WTC11 (cell line): ENCODE results near the gene TRIM41. TPM values are rescaled to one million over a fixed set of nuclear protein-coding genes. Genes with fewer than 3 reads are reported as not detected.
"Not testable (repeated sequence)": the region's sequence is repeated elsewhere in the genome, so short reads cannot be mapped to it uniquely, and the experiment has no call there.

Source experiments
- ATAC-seq: fragments of 200-7000 bp; cut with Tn5 transposase; 2 replicates; pipeline ENCODE4 v1.10.0; 2021; ENCODE audit warnings: mild to moderate bottlenecking, moderate library complexity
- CTCF ChIA-PET: fragments of 300-600 bp; sonication (Branson Sonifier 250); formaldehyde crosslinking; loops from one replicate; lab custom pipeline; 2021; ENCODE audit warnings: antibody characterized with exemption; lab: Charles Lee
- POLR2A ChIA-PET: fragments of 350-600 bp; sonication (Branson Sonifier 250); formaldehyde crosslinking; loops from one replicate; lab custom pipeline; 2021; ENCODE audit warnings: antibody characterized with exemption; lab: Charles Lee
- DNase-seq: peaks from one replicate; pipeline ENCODE4 v3.0.0; 2021; ENCODE audit warnings: low spot score
- H3K27ac Mint-ChIP-seq: 2 replicates; pipeline ENCODE4 v1.8.0; 2021; ENCODE audit warnings: mixed read lengths
- H3K27me3 Mint-ChIP-seq: 2 replicates; pipeline ENCODE4 v1.8.0; 2021; ENCODE audit warnings: low read depth, mild to moderate bottlenecking, moderate library complexity, mixed read lengths
- H3K36me3 Mint-ChIP-seq: 2 replicates; pipeline ENCODE4 v1.8.0; 2021; ENCODE audit warnings: mixed read lengths
- H3K4me1 Mint-ChIP-seq: 2 replicates; pipeline ENCODE4 v1.8.0; 2022; ENCODE audit warnings: mixed read lengths
- H3K4me3 Mint-ChIP-seq: 2 replicates; pipeline ENCODE4 v1.8.0; 2021; ENCODE audit warnings: mild to moderate bottlenecking, moderate library complexity, mixed read lengths
- H3K9me3 Mint-ChIP-seq: 2 replicates; pipeline ENCODE4 v1.8.0; 2021; ENCODE audit warnings: mixed read lengths
- CBFB ChIP-seq: sonication (generic); formaldehyde crosslinking; IDR thresholded peaks from 2 replicates; pipeline ENCODE4 v1.8.1; 2022; ENCODE audit warnings: mild to moderate bottlenecking, low read depth, missing genetic modification reagents
- CTCF ChIP-seq: fragments of 200-600 bp; IDR thresholded peaks from 2 replicates; pipeline ENCODE4 v1.8.0; 2022; ENCODE audit warnings: antibody characterized with exemption
- FOXJ3 ChIP-seq: sonication (generic); formaldehyde crosslinking; IDR thresholded peaks from 2 replicates; pipeline ENCODE4 v1.9.0; 2021; ENCODE audit warnings: missing genetic modification reagents, mild to moderate bottlenecking, borderline replicate concordance
- HMGXB4 ChIP-seq: sonication (generic); formaldehyde crosslinking; IDR thresholded peaks from 2 replicates; pipeline ENCODE4 v1.8.1; 2023; ENCODE audit warnings: mild to moderate bottlenecking, moderate library complexity, missing genetic modification reagents
- IRF2 ChIP-seq: sonication (generic); formaldehyde crosslinking; IDR thresholded peaks from 2 replicates; pipeline ENCODE4 v1.8.0; 2022; ENCODE audit warnings: low read depth, missing genetic modification reagents, borderline replicate concordance
- JAZF1 ChIP-seq: fragments of 250-450 bp; sonication (Bioruptor Pico); IDR thresholded peaks from 2 replicates; pipeline ENCODE4 v1.9.0; 2021; ENCODE audit warnings: moderate library complexity, mild to moderate bottlenecking, inconsistent platforms
- KAT7 ChIP-seq: sonication (generic); formaldehyde crosslinking; IDR thresholded peaks from 2 replicates; pipeline ENCODE4 v1.8.1; 2023; ENCODE audit warnings: missing genetic modification reagents, mild to moderate bottlenecking, borderline replicate concordance
- OVOL2 ChIP-seq: fragments of 250-450 bp; sonication (Bioruptor Pico); IDR thresholded peaks from 2 replicates; pipeline ENCODE4 v1.9.0; 2021; ENCODE audit warnings: mild to moderate bottlenecking, borderline replicate concordance
- TEAD1 ChIP-seq: sonication (generic); formaldehyde crosslinking; IDR thresholded peaks from 2 replicates; pipeline ENCODE4 v1.8.0; 2022; ENCODE audit warnings: mild to moderate bottlenecking, missing genetic modification reagents
- TP53 ChIP-seq: sonication (generic); formaldehyde crosslinking; IDR thresholded peaks from 2 replicates; pipeline ENCODE4 v1.8.1; 2023; ENCODE audit warnings: mild to moderate bottlenecking, missing genetic modification reagents
- ZNF121 ChIP-seq: sonication (generic); formaldehyde crosslinking; IDR thresholded peaks from 2 replicates; pipeline ENCODE4 v1.8.0; 2023; ENCODE audit warnings: missing genetic modification reagents
- ZNF396 ChIP-seq: fragments of 250-450 bp; sonication (Bioruptor Pico); IDR thresholded peaks from 2 replicates; pipeline ENCODE4 v1.8.0; 2021; ENCODE audit warnings: mild to moderate bottlenecking, moderate library complexity, borderline replicate concordance
- ZNF423 ChIP-seq: fragments of 250-450 bp; sonication (Bioruptor Pico); IDR thresholded peaks from 2 replicates; pipeline ENCODE4 v2.1.2; 2022; ENCODE audit warnings: mild to moderate bottlenecking, moderate library complexity
- total RNA-seq: library from RNA; stranded (reverse); gene quantifications from 3 replicates; pipeline ENCODE4 v1.2.3, GENCODE V29; 2021
- TF ChIP-seq, protein P1 (sequence below): fragments of 250-450 bp; sonication (Bioruptor Pico); conservative IDR thresholded peaks from 2 replicates; pipeline ENCODE4 v1.9.0; 2021; ENCODE audit warnings: mild to moderate bottlenecking
- TF ChIP-seq, protein P2 (sequence below): sonication (generic); formaldehyde crosslinking; conservative IDR thresholded peaks from 2 replicates; pipeline ENCODE4 v1.8.1; 2022; ENCODE audit warnings: mild to moderate bottlenecking, missing genetic modification reagents

The TRIM41 gene
- total RNA-seq, 1 experiment from 2014 or later: 33.5 TPM

DNA sequence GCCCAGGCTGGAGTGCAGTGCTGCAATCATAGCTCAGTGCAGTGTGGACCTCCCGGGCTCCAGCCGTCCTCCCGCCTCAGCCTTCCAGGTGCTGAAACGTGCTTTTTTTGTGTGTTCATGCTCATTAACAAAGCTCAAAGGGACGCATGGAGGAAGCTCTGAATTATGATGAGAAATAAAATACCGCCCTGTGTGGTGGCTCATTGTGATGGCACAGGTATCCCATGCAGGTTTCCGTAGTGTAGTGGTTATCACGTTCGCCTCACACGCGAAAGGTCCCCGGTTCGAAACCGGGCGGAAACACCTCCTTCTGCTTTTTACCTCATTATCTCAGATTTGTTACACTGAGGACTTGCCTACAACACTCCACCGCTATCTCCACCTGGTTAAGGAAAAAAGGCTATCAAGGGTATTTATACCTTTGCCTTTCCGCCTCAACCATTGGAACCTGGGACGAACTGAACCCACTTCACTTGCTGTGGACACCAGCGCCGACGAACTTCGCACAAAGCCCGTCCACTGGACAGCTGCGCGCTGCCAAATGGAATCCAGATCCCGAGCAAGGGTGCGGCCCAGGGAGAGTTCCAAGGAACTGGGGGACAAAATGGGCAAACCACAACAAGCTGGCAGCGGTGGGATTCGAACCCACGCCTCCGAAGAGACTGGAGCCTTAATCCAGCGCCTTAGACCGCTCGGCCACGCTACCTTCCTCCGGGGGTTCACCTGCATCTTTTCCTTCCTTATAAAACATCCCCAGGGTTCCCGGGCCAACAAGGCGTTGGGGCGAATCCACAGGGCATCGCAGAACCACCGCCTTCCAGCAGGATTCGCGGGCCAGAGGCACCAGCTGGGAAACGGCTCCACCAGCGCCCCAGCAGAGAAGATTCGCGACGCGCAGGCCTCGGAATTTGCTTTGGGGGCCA, 49.4 kb upstream of the TRIM41 start (continued):
- TF ChIP-seq TEAD1 (CRISPR knock-in tag): peak; percentile 46; the same call in 1 of the 2 replicates

DNA sequence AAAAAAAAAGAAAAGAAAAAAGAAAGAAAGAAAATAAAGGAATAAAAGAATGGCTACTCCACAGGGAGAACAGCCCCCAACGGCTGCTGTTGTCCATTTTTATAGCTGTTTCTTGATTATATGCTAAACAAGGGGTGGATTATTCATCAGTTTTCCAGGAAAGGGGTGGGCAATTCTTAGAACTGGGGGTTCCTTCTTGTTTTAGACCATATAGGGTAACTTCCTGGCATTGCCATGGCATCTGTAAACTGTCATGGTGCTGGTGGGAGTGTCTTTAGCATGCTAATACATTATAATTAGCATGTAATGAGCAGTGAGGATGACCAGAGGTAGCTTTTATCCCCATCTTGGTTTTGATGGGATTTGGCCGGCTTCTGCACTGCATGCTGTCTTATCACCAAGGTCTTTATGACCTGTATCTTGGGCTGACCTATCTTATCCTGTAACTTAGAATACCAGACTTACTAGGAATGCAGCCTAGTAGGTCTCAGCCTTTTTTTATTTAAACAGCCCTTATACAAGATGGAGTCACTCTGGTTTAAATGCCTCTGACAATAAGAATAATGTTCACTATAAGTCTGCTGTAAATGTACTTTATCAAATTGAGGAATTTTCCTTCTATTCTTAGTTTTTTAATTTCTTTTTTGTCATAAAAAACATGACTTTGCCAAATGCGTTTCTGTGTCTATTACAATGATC, 46.7 kb upstream of the TRIM41 start:
- no peaks in the 10 kb centered on the region for H3K36me3 Mint-ChIP-seq
- DNase-seq (no peak), ATAC-seq (no peak)
- no peak overlapping the region for H3K27ac Mint-ChIP-seq
- ChIA-PET CTCF (no interaction called here), POLR2A (interaction anchor here (0.6 kb wide), 1 partner anchor 11 kb away, joined by 3 read pairs; no protein-coding TSS in a partner anchor)
- TF ChIP-seq, protein P1, sequence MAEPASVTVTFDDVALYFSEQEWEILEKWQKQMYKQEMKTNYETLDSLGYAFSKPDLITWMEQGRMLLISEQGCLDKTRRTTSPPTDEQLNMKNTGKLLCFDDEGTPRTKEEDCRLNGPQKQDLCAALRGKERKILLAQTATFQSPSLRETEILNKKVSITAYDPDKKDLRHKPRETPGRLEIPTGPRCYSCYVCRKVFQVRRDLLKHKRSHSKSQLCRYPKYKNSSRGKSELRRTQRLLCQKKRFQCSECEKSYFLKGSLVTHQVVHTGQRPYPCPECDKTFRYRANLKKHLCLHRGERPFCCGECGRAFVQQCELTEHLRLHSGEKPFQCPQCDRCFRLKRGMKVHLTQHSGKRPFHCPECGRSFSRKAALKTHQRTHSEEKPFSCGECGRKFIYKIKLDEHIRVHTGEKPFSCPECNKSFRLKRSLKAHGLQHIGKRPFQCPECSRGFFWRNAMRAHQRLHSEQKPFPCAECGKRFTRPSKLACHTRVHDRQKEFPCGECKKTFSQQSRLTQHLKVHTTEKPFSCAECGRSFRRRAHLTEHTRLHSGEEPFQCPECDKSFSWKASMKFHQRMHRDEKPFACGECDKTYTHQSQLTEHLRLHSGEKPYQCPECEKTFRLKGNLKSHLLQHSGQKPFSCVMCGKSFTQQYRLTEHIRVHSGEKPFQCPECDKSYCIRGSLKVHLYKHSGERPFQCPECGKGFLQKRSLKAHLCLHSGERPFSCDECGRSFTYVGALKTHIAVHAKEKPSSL (CRISPR knock-in tag): no peak
- TF ChIP-seq KAT7 (CRISPR knock-in tag): no peak
- no peak for TF ChIP-seq FOXJ3 (CRISPR knock-in tag)
- no peak for TF ChIP-seq TP53 (CRISPR knock-in tag)
- no peak for TF ChIP-seq OVOL2 (CRISPR knock-in tag)
- TF ChIP-seq, protein P2, sequence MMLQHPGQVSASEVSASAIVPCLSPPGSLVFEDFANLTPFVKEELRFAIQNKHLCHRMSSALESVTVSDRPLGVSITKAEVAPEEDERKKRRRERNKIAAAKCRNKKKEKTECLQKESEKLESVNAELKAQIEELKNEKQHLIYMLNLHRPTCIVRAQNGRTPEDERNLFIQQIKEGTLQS (CRISPR knock-in tag): no peak
- no peak for TF ChIP-seq ZNF396
- peaks cover 3% of the 10 kb centered on the region; the same call in 1 of the 2 replicates for H3K9me3 Mint-ChIP-seq
- peaks cover 6% of the 10 kb centered on the region for H3K4me1 Mint-ChIP-seq
- no peak overlapping the region for H3K4me3 Mint-ChIP-seq
- H3K27me3 Mint-ChIP-seq: peaks cover 42% of the 10 kb centered on the region

GRCh38 chr5:181177559-181177958, 45.5 kb upstream of the TRIM41 start:
- ATAC-seq, POLR2A ChIA-PET, H3K27ac Mint-ChIP-seq, H3K36me3 Mint-ChIP-seq, H3K9me3 Mint-ChIP-seq, DNase-seq, H3K4me3 Mint-ChIP-seq, H3K4me1 Mint-ChIP-seq: not testable (repeated sequence)
- peaks cover 31% of the 10 kb centered on the region for H3K27me3 Mint-ChIP-seq
- CTCF ChIA-PET: interaction anchor here (0.8 kb wide), 1 partner anchor 9 kb away, joined by 4 read pairs; no protein-coding TSS in a partner anchor

GRCh38 chr5:181181650-181182565, 41.2 kb upstream of the TRIM41 start:
- 0 out of 2 replicates have a peak overlapping the region, but pooled peaks have one; percentile 21 for H3K27ac Mint-ChIP-seq
- H3K9me3 Mint-ChIP-seq: peaks cover 7% of the 10 kb centered on the region
- H3K36me3 Mint-ChIP-seq: peaks cover 4% of the 10 kb centered on the region
- POLR2A ChIA-PET: no interaction called here
- ATAC-seq: peak; percentile 77
- TF ChIP-seq IRF2 (no peak), HMGXB4 (CRISPR knock-in tag) (peak; percentile 25; the same call in 1 of the 2 replicates), ZNF423 (CRISPR knock-in tag) (no peak), CBFB (CRISPR knock-in tag) (no peak), ZNF121 (CRISPR knock-in tag) (peak; percentile 64; the same call in 1 of the 2 replicates), CTCF (peak; percentile 46; the same call in 1 of the 2 replicates), JAZF1 (CRISPR knock-in tag) (no peak)
- peaks cover 9% of the 10 kb centered on the region for H3K4me1 Mint-ChIP-seq
- H3K4me3 Mint-ChIP-seq: peak overlapping the region; percentile 53
- H3K27me3 Mint-ChIP-seq: peaks cover 10% of the 10 kb centered on the region
- CTCF ChIA-PET: no interaction called here
- DNase-seq: peak; percentile 78
